ENCODE data around the gene EXTL1.

The EXTL1 gene

DNA sequence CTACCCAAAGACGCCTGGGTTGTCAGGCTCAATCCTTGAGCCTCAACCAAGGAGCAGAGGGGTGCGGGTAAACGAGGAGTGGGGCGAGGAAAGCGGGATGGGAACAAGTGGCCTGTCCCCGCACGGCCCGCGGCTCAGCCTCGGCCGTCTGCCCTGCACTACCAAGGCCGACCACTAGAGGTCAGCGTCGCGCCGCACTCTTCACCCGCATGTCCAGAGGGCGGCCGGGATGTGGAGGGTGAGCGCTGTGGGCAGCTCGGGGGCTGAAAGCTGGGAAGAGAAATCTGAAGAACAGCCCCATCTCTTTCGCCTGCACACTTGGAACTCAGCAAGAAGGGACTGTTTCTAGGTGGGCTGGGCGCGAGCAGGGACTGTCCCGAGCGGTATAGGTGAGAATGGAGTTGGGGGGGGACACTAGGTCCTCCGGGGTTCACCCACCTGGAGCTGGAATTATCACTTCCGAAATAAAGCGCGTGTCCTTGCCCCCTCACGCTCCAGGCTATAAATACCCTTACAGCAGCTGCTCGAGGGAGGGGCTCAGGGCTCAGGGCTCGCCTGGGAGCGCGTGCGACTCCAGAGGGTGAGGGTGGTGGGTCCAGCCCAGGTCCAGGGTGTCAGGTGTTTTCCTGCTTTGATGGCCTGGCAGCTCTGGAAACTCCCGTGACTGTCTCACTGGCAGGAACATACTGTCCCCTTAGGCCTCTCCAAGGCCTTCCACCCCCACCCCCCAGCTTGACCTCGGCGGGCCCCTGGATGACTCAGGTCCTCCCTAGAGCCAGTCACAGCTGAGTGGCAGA, 14.6 kb downstream of the EXTL1 start:
- H3K27me3 Mint-ChIP-seq = peaks cover 59% of the 10 kb centered on the region
- H3K27ac Mint-ChIP-seq = peak overlapping the region; percentile 81
- peaks cover 35% of the 10 kb centered on the region for H3K4me1 Mint-ChIP-seq (ENCODE audit: low read depth)

DNA sequence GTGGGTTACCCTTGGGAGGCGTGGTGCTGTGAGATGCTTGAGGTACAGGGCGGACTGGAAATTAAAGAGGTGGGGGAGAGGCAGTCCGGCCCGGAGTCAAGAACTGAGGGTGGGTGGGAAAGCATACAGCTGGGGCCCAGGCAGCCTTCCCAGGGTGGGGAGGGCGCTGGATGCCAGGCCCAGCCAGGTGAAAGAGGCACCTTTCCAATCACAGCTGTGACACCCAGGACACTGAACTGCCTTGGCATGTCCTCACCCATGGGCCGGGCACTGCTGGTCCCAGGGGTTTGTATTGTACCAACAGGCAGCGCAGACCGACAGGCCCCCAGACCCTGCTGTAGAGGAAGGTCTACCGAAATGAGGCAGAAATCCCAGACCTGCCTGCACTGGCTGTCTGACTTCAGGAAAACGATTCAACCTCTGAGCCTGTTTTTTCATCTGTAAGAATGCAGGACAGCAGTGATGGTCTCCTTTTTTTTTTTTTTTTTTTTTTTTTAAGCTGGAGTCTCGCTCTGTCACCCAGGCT, 15.2 kb downstream of the EXTL1 start:
- H3K27me3 Mint-ChIP-seq = peaks cover 62% of the 10 kb centered on the region
- intact Hi-C loops (cut with micrococcal nuclease) = loop anchor here (5.0 kb wide), 1 partner anchor 125 kb away; no protein-coding TSS in a partner anchor
- no peak overlapping the region for H3K27ac Mint-ChIP-seq
- no peaks in the 10 kb centered on the region for H3K9me3 Mint-ChIP-seq
- no peak overlapping the region for H3K4me3 Mint-ChIP-seq
- peaks cover 7% of the 10 kb centered on the region for H3K36me3 Mint-ChIP-seq (ENCODE audit: low read depth)
- peaks cover 32% of the 10 kb centered on the region for H3K4me1 Mint-ChIP-seq (ENCODE audit: low read depth)

More for the DNA sequence above, 14.6 kb downstream of the EXTL1 start:
- no peaks in the 10 kb centered on the region for H3K9me3 Mint-ChIP-seq
- intact Hi-C loops (cut with micrococcal nuclease) = loop anchor here (5.0 kb wide), 1 partner anchor 126 kb away; no protein-coding TSS in a partner anchor
- peaks cover 7% of the 10 kb centered on the region for H3K36me3 Mint-ChIP-seq (ENCODE audit: low read depth)
- peak overlapping the region; percentile 93 for H3K4me3 Mint-ChIP-seq

DNA sequence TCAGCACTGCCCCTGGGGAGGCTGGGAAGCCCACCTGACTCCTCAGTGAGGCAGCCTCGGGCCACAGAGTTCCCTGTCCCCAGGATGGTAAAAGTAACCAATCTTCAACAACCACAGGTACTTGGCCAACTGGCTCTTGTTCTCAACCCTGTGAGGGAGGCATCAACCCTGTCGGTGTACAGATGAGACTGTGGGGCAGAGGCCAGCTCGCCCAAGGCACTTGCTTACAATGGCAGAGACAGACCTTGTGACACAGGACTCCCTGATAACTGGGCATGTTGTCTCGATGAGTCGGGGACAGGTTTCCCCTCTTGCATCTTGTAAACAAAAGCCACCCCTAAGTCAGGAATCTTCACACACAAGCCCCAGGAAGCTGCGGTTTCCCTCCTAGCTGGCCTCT, 16.3 kb downstream of the EXTL1 start:
- H3K27me3 Mint-ChIP-seq = peaks cover 60% of the 10 kb centered on the region
- H3K9me3 Mint-ChIP-seq = no peaks in the 10 kb centered on the region
- H3K27ac Mint-ChIP-seq = no peak overlapping the region
- intact Hi-C loops (cut with micrococcal nuclease) = loop anchor here (5.0 kb wide), 1 partner anchor 124 kb away; no protein-coding TSS in a partner anchor
- no peak overlapping the region for H3K4me3 Mint-ChIP-seq
- peaks cover 21% of the 10 kb centered on the region for H3K4me1 Mint-ChIP-seq (ENCODE audit: low read depth)
- H3K36me3 Mint-ChIP-seq (ENCODE audit: low read depth) = peaks cover 7% of the 10 kb centered on the region

DNA sequence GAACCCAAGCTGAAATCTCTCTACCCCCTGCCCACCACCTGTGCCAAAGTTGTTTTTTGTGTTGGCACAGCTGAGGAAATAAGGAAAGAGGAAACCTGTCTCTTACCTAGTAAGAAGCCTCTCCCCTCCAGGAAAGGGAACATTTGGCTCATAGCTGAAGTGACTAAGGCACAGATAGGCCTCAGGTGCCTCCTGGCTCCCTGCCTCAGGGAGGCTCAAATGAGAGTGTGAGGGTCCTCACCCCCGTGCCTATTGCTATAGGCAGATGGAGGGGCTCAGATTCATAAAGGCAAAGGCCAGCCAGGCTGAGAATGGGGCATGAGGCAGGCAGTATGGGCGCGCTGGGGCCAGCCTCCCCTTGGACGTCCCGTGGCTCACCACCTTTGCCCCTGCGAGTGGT, 16.9 kb downstream of the EXTL1 start:
- H3K27me3 Mint-ChIP-seq = peaks cover 65% of the 10 kb centered on the region
- H3K4me3 Mint-ChIP-seq = no peak overlapping the region
- intact Hi-C loops (cut with micrococcal nuclease) = loop anchor here (5.0 kb wide), 1 partner anchor 124 kb away; no protein-coding TSS in a partner anchor
- peaks cover 21% of the 10 kb centered on the region for H3K4me1 Mint-ChIP-seq (ENCODE audit: low read depth)
- H3K36me3 Mint-ChIP-seq (ENCODE audit: low read depth) = peaks cover 7% of the 10 kb centered on the region
- no peak overlapping the region for H3K27ac Mint-ChIP-seq
- H3K9me3 Mint-ChIP-seq = no peaks in the 10 kb centered on the region

- H3K27me3 Mint-ChIP-seq = peaks cover 65% of the 10 kb centered on the region
- H3K4me3 Mint-ChIP-seq = no peak overlapping the region
- no peaks in the 10 kb centered on the region for H3K9me3 Mint-ChIP-seq
- peaks cover 21% of the 10 kb centered on the region for H3K4me1 Mint-ChIP-seq (ENCODE audit: low read depth)
- H3K36me3 Mint-ChIP-seq (ENCODE audit: low read depth) = peaks cover 7% of the 10 kb centered on the region
- H3K27ac Mint-ChIP-seq = no peak overlapping the region
- intact Hi-C loops (cut with micrococcal nuclease) = loop anchor here (5.0 kb wide), 1 partner anchor 123 kb away; no protein-coding TSS in a partner anchor
Measured at GRCh38 chr1:26038904-26039303, 17.3 kb downstream of the EXTL1 start.

DNA sequence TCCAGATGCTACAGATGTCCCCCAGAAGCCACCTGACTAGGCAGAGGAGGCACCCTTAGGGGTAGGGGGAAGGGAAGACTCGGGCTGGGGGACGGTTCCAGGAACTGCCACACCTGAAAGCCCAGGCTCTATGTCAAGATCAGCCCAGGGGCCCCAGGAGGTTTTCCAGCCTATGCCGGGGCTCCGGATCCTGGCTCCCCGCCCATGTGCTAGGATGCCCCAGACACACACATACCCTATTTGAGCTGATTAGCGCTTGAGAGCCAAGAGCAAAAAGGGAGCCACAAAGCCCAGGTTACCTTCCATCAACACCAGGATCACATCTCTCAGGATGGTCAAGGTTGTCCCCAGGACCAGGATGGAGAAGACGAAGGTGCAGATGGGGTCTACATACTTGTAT, 19.8 kb downstream of the EXTL1 start:
- no peaks in the 10 kb centered on the region for H3K9me3 Mint-ChIP-seq
- H3K4me1 Mint-ChIP-seq (ENCODE audit: low read depth) = peaks cover 3% of the 10 kb centered on the region
- no peaks in the 10 kb centered on the region for H3K36me3 Mint-ChIP-seq (ENCODE audit: low read depth)
- peaks cover 73% of the 10 kb centered on the region for H3K27me3 Mint-ChIP-seq
- intact Hi-C loops (cut with micrococcal nuclease) = no loop called here
- no peak overlapping the region for H3K4me3 Mint-ChIP-seq
- no peak overlapping the region for H3K27ac Mint-ChIP-seq

DNA sequence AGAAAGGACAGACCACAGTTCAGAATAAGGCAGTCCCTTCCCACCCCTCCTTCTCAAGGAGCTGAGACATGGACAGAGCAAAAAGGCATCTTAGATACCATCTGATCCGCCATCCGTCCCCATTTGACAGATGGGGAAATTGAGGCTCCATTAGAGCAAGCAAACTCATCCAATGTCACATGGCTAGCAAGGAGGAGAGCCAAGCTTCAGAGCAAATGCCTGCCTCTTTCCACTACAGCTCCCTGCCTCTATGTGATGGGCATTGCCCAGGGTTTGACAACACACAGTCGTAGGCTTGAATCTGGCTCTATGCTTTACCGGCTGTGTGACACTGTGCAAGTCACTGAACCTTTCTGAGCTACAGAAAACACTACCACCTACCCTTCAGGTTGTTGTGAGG, 20.4 kb downstream of the EXTL1 start:
- intact Hi-C loops (cut with micrococcal nuclease) = no loop called here
- Mint-ChIP-seq H3K27me3 (peaks cover 73% of the 10 kb centered on the region), H3K4me1 (ENCODE audit: low read depth) (peaks cover 8% of the 10 kb centered on the region), H3K36me3 (ENCODE audit: low read depth) (no peaks in the 10 kb centered on the region), H3K9me3 (no peaks in the 10 kb centered on the region), H3K27ac (no peak overlapping the region), H3K4me3 (no peak overlapping the region)

DNA sequence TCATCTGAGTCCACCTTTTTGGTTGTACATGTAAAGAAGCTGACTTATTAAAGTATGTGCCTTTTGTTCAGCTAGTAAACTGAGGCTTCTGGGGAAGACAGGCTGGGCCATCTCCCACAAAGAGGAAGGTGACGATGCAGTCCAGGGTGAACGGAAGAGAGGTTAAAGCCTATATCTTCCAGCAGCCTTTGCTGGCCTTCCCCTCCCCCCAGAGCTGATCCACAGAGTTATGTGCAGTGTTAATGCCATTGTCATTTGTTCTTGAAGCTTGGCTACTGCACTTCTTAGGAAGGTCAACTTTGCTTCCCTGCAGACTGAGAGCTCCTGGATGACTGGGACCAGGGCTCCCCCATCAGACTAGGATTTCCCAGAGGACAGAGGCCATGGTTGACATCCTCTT, 22.2 kb downstream of the EXTL1 start:
- Mint-ChIP-seq H3K36me3 (ENCODE audit: low read depth) (no peaks in the 10 kb centered on the region), H3K4me3 (no peak overlapping the region)
- intact Hi-C loops (cut with micrococcal nuclease) = no loop called here

DNA sequence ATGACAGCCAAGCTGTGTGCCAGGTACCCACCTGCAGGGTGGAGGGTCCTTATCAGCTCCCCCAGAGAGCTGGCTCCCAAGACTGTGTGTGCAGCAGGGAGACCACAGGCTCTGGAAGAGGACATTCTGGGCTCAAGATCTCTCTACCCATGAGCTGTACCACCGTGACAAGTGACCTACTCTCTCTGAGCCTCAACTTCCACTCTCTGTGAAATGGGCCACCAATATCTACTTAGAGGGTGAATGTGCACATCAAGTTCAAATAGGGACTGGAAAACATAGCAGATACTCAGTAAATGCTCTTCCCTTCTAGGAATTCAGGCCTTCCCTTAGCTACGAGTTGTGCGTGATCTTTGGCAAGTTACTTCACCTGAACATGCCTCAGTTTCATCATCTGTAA, 22.8 kb downstream of the EXTL1 start:
- H3K27me3 Mint-ChIP-seq = peaks cover 79% of the 10 kb centered on the region
- H3K36me3 Mint-ChIP-seq (ENCODE audit: low read depth) = no peaks in the 10 kb centered on the region
- peaks cover 8% of the 10 kb centered on the region for H3K4me1 Mint-ChIP-seq (ENCODE audit: low read depth)
- no peak overlapping the region for H3K4me3 Mint-ChIP-seq
- intact Hi-C loops (cut with micrococcal nuclease) = no loop called here
- no peaks in the 10 kb centered on the region for H3K9me3 Mint-ChIP-seq
- no peak overlapping the region for H3K27ac Mint-ChIP-seq

More for the DNA sequence above, 22.2 kb downstream of the EXTL1 start:
- Mint-ChIP-seq H3K27ac (no peak overlapping the region), H3K4me1 (ENCODE audit: low read depth) (peaks cover 8% of the 10 kb centered on the region), H3K9me3 (no peaks in the 10 kb centered on the region), H3K27me3 (peaks cover 77% of the 10 kb centered on the region)

DNA sequence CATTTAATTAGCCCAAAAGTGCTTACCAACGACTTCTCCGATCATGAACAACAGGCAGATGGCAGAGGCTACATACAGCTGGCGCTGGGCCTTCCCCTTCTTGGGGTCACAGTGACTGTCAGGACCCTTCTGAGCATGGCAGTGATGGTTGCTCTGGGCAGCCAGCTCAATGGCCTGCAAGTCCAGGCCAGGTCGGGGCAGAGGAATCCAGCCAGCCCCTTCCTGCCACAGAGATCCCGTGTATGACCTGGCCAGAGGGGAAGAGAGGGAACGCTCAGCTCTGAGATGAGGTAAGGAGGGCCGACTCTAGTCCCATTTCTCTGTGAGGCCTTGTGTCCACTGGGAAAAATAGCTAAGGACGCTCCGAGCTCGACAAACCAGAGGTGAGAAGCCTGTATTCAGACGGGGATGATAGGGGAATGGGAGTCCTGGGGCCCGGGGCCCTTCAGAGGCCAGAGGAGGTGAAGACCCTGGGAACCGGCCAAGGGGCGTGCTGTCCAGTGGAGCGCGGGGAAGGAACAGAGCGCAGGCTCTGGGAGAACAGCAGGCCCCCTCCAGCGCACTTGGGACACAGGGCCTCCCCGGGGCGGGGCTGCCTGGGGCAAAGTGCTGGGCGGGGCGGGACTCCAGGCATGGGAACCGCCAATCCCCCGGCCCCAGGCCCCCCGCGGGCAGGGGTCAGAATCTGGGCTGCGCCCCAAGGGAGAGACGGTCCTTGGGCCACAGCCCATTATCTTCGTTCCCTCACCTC, 23.6 kb downstream of the EXTL1 start:
- intact Hi-C loops (cut with micrococcal nuclease) = no loop called here
- Mint-ChIP-seq H3K27ac (no peak overlapping the region), H3K27me3 (peaks cover 78% of the 10 kb centered on the region), H3K9me3 (no peaks in the 10 kb centered on the region), H3K4me3 (no peak overlapping the region), H3K36me3 (ENCODE audit: low read depth) (no peaks in the 10 kb centered on the region), H3K4me1 (ENCODE audit: low read depth) (peaks cover 13% of the 10 kb centered on the region)

DNA sequence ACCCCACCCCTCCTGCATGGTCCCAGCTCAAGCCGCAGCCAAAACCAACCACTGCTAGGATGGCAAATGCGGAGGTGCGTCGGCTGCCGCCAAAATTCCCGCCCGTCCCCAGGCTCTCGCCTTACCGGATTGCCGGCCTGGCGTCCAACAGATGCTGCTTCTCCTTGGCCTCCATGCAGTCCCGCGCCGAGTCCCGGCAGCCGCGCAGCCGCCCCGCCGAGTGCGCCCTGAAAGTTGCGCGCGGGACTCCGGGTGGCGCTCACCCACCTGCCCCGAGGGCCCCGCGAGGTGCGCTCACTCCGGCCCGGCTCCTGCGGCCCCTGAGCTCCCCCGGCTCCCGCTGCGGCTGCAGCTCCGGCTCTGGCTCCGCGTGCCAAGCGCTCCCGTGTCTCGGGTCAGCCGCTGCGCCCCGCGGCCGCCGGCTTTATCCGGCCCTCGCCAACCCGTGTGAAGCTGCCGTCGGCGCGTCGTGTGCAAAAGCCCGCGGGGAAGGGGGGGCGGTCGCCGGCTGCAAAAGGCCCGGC, 24.2 kb downstream of the EXTL1 start, which contains the start of gene SLC30A2:
TSS of gene SLC30A2 (minus strand) at position 397 of the 524 bp plus-strand sequence. CDS start at position 175, 222 bp downstream.
- intact Hi-C loops (cut with micrococcal nuclease) = no loop called here
- H3K27ac Mint-ChIP-seq = no peak within 1 kb of the TSS
- peaks cover 85% of the 10 kb centered on the region for H3K27me3 Mint-ChIP-seq

DNA sequence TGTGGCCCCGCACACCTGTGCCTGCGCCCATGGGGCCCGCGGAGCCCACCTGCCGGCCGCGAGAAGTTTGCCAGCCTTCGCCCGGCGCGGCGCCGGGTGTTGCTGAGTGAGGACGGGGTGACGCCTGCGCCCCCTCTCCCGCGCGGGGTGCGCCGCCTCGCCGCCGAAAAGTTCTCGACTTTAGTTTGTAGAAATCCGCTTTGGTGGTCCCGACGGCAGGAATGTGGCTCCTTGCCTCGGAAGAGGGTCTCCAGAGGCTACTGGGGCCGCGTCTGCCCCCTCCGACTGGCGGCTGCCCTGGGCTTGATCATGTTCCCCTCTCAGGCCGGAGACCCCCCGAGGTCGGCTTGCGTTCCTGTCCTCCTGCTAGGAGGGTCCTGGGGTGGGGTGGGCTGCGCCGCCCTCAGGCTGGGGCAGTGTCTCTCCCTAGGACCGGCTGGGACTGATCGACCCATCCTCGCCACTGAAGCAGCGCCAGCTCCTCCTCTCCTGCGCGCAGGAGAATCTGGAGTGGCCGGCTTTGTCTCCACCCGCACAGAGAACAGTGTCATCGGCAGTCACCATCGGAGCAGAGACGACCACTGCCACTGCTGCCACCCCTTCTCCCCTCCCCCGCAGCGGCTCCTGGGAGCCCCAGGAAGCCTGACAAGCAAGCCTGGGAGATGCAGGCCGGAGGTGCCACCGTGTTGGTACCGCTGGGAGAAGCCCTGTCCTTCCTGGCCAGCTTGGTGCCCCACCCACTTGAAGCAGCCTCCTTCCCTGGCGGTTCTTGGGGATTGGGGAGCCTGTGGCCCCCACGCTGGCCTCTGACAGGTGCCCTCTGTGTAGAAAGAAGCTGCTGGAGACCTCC, 24.9 kb downstream of the EXTL1 start:
- Mint-ChIP-seq H3K4me3 (no peak overlapping the region), H3K27ac (no peak overlapping the region), H3K27me3 (peaks cover 84% of the 10 kb centered on the region), H3K36me3 (ENCODE audit: low read depth) (no peaks in the 10 kb centered on the region), H3K9me3 (no peaks in the 10 kb centered on the region), H3K4me1 (ENCODE audit: low read depth) (peaks cover 14% of the 10 kb centered on the region)
- intact Hi-C loops (cut with micrococcal nuclease) = no loop called here

More for the DNA sequence above, 24.2 kb downstream of the EXTL1 start, which contains the start of gene SLC30A2:
- no peak within 1 kb of the TSS for H3K4me3 Mint-ChIP-seq
- no peaks in the 10 kb centered on the region for H3K9me3 Mint-ChIP-seq
- peaks cover 14% of the 10 kb centered on the region for H3K4me1 Mint-ChIP-seq (ENCODE audit: low read depth)
- H3K36me3 Mint-ChIP-seq (ENCODE audit: low read depth) = no peaks in the 10 kb centered on the region

GRCh38 chr1:26047278-26047874, 25.8 kb downstream of the EXTL1 start:
- no peak overlapping the region for H3K4me3 Mint-ChIP-seq
- intact Hi-C loops (cut with micrococcal nuclease) = no loop called here
- H3K36me3 Mint-ChIP-seq (ENCODE audit: low read depth) = no peaks in the 10 kb centered on the region

More at GRCh38 chr1:26047278-26047874, 25.8 kb downstream of the EXTL1 start:
- H3K4me1 Mint-ChIP-seq (ENCODE audit: low read depth) = peaks cover 14% of the 10 kb centered on the region
- no peaks in the 10 kb centered on the region for H3K9me3 Mint-ChIP-seq
- peaks cover 83% of the 10 kb centered on the region for H3K27me3 Mint-ChIP-seq
- no peak overlapping the region for H3K27ac Mint-ChIP-seq

Measured in dendritic cell treated with granulocyte-macrophage colony-stimulating factor and Interleukin-4, amounts not matched to agents 40 ng/mL and 50 ng/mL, for 4 days (primary cell).